Type B pancreatic cell (in vitro differentiated cells): ENCODE results near the gene H2AZ2. TPM values are rescaled to one million over a fixed set of nuclear protein-coding genes. Genes with fewer than 3 reads are reported as not detected.

ENCODE experiments used
- DNase-seq: peaks from one replicate; pipeline ENCODE4 v3.0.0; 2021; ENCODE audit warnings: mixed read lengths; ENCODE audit not compliant: unreplicated experiment; ENCODE audit errors: extremely low spot score
- H3K27ac Mint-ChIP-seq: 2 replicates; pipeline ENCODE4 v1.8.0; 2021; ENCODE audit warnings: mild to moderate bottlenecking, mixed read lengths
- H3K27me3 Mint-ChIP-seq: 2 replicates; pipeline ENCODE4 v1.8.0; 2021; ENCODE audit warnings: mixed read lengths
- H3K36me3 Mint-ChIP-seq: 2 replicates; pipeline ENCODE4 v1.8.0; 2021; ENCODE audit warnings: mixed read lengths
- H3K4me1 Mint-ChIP-seq: one replicate; pipeline ENCODE4 v1.8.0; 2021; ENCODE audit warnings: mixed read lengths; ENCODE audit not compliant: unreplicated experiment
- H3K4me3 Mint-ChIP-seq: 2 replicates; pipeline ENCODE4 v1.8.0; 2021; ENCODE audit warnings: mild to moderate bottlenecking, mixed read lengths
- H3K9me3 Mint-ChIP-seq: 2 replicates; pipeline ENCODE4 v1.8.0; 2021; ENCODE audit warnings: mixed read lengths
- CTCF ChIP-seq: fragments of 200-600 bp; sonication (generic); conservative IDR thresholded peaks from 2 replicates; pipeline ENCODE4 v1.5.0; 2021; ENCODE audit warnings: antibody characterized with exemption, mild to moderate bottlenecking
- long read RNA-seq: library from polyadenylated mRNA; unstranded; transcript quantifications from one replicate; pipeline ENCODE4 v2.0.0, GENCODE V29; 2020
- total RNA-seq: library from RNA; stranded (reverse); gene quantifications from 2 replicates; pipeline ENCODE4 v1.2.1, GENCODE V29; 2021; ENCODE audit warnings: low replicate concordance

The H2AZ2 gene
- 116 and 239 TPM in 2 replicates for total RNA-seq
- long read RNA-seq, partial matches to known transcripts: 0 of 11 reads
- long read RNA-seq, other reads (novel, unspliced or antisense): 8 of 11 reads

- peak within 1 kb of the TSS; percentile 99 for H3K27ac Mint-ChIP-seq
- no peaks in the 10 kb centered on the region for H3K36me3 Mint-ChIP-seq
- H3K9me3 Mint-ChIP-seq: no peaks in the 10 kb centered on the region
- H3K4me3 Mint-ChIP-seq: peak within 1 kb of the TSS; percentile 98
- DNase-seq: peak; percentile 100
- peak; percentile 9 for TF ChIP-seq CTCF
- H3K27me3 Mint-ChIP-seq: no peaks in the 10 kb centered on the region
- peaks cover 28% of the 10 kb centered on the region for H3K4me1 Mint-ChIP-seq
These were observed at the start of gene H2AZ2 for GRCh38 chr7:44847920-44848634. TSS of gene H2AZ2 (minus strand) at chr7:44848087. CDS start at chr7:44847971, 116 bp downstream.

GRCh38 chr7:44897309-44897708, 49.4 kb upstream of the H2AZ2 start:
- no peaks in the 10 kb centered on the region for H3K9me3 Mint-ChIP-seq
- no peaks in the 10 kb centered on the region for H3K4me1 Mint-ChIP-seq
- H3K4me3 Mint-ChIP-seq: no peak overlapping the region
- TF ChIP-seq CTCF: no peak
- no peak for DNase-seq
- H3K27ac Mint-ChIP-seq: no peak overlapping the region
- peaks cover 6% of the 10 kb centered on the region for H3K27me3 Mint-ChIP-seq
- H3K36me3 Mint-ChIP-seq: no peaks in the 10 kb centered on the region

- peaks cover 6% of the 10 kb centered on the region for H3K27me3 Mint-ChIP-seq
- no peaks in the 10 kb centered on the region for H3K4me1 Mint-ChIP-seq
- DNase-seq: no peak
- no peaks in the 10 kb centered on the region for H3K9me3 Mint-ChIP-seq
- H3K36me3 Mint-ChIP-seq: no peaks in the 10 kb centered on the region
- H3K27ac Mint-ChIP-seq: no peak overlapping the region
- H3K4me3 Mint-ChIP-seq: no peak overlapping the region
- no peak for TF ChIP-seq CTCF
These were observed 47.1 kb upstream of the H2AZ2 start for GRCh38 chr7:44894888-44895580.

- Mint-ChIP-seq H3K36me3 (no peaks in the 10 kb centered on the region), H3K27ac (no peak overlapping the region), H3K27me3 (peaks cover 6% of the 10 kb centered on the region), H3K9me3 (no peaks in the 10 kb centered on the region), H3K4me1 (no peaks in the 10 kb centered on the region), H3K4me3 (no peak overlapping the region)
- DNase-seq: no peak
- no peak for TF ChIP-seq CTCF
These were observed 45.9 kb upstream of the H2AZ2 start for GRCh38 chr7:44893710-44894234.

GRCh38 chr7:44891791-44892190, 43.9 kb upstream of the H2AZ2 start:
- Mint-ChIP-seq H3K27ac (peak overlapping the region; percentile 11), H3K4me3 (no peak overlapping the region)
- no peak for TF ChIP-seq CTCF

More at GRCh38 chr7:44891791-44892190, 43.9 kb upstream of the H2AZ2 start:
- no peaks in the 10 kb centered on the region for H3K9me3 Mint-ChIP-seq
- DNase-seq: no peak
- peaks cover 6% of the 10 kb centered on the region for H3K27me3 Mint-ChIP-seq
- H3K36me3 Mint-ChIP-seq: no peaks in the 10 kb centered on the region
- H3K4me1 Mint-ChIP-seq: no peaks in the 10 kb centered on the region
